Measurements from ENCODE around the gene IQCF2. TPM values are rescaled to one million over a fixed set of nuclear protein-coding genes. Genes with fewer than 3 reads are reported as not detected.

Gene IQCF2
- total and polyA plus RNA-seq, 2 donors from 2014 or later, result not detected

- TF ChIP-seq CTCF (IDR thresholded peaks at IDR 0.05; ENCODE audit: borderline replicate concordance, extremely low read depth, insufficient read depth), result no peak
- Histone ChIP-seq H3K27me3 (ENCODE audit: control insufficient read depth, insufficient read depth, low read length) (no peaks in the 10 kb centered on the region), H3K27ac (ENCODE audit: low read depth in 2 of 2, low read length in 2 of 2) (no peak overlapping the region), H3K36me3 (ENCODE audit: control insufficient read depth in 2 of 3, insufficient read depth in 3 of 3, low read length in 3 of 3) (no peaks in the 10 kb centered on the region), H3K4me3 (ENCODE audit: low read length in 3 of 3) (no peak overlapping the region), H3K4me1 (ENCODE audit: control insufficient read depth in 2 of 3, insufficient read depth in 2 of 3, low read depth in 1 of 3, low read length in 3 of 3) (no peaks in the 10 kb centered on the region), H3K9ac (ENCODE audit: low read length in 3 of 3) (no peak overlapping the region), H3K9me3 (ENCODE audit: control insufficient read depth in 2 of 3, insufficient read depth in 1 of 3, low read length in 3 of 3) (no peaks in the 10 kb centered on the region)
- no peak for FAIRE-seq
- no peak for DNase-seq
- intact Hi-C loops (cut with DNase I), result no loop called here
Observed at GRCh38 chr3:51815614-51816013, 45.8 kb upstream of the IQCF2 start.

- FAIRE-seq, result no peak
- H3K27me3 ChIP-seq (ENCODE audit: control insufficient read depth, insufficient read depth, low read length), result no peaks in the 10 kb centered on the region
- H3K9me3 ChIP-seq (ENCODE audit: control insufficient read depth in 2 of 3, insufficient read depth in 1 of 3, low read length in 3 of 3), result no peaks in the 10 kb centered on the region
- intact Hi-C loops (cut with DNase I), result no loop called here
- H3K4me1 ChIP-seq (ENCODE audit: control insufficient read depth in 2 of 3, insufficient read depth in 2 of 3, low read depth in 1 of 3, low read length in 3 of 3), result no peaks in the 10 kb centered on the region
- H3K9ac ChIP-seq (ENCODE audit: low read length in 3 of 3), result no peak overlapping the region
- no peak overlapping the region for H3K27ac ChIP-seq (ENCODE audit: low read depth in 2 of 2, low read length in 2 of 2)
- no peaks in the 10 kb centered on the region for H3K36me3 ChIP-seq (ENCODE audit: control insufficient read depth in 2 of 3, insufficient read depth in 3 of 3, low read length in 3 of 3)
- no peak for TF ChIP-seq CTCF (IDR thresholded peaks at IDR 0.05; ENCODE audit: borderline replicate concordance, extremely low read depth, insufficient read depth)
- H3K4me3 ChIP-seq (ENCODE audit: low read length in 3 of 3), result no peak overlapping the region
- no peak for DNase-seq
Observed at GRCh38 chr3:51816723-51817122, 44.7 kb upstream of the IQCF2 start.

- intact Hi-C loops (cut with DNase I), result no loop called here
- no peak for TF ChIP-seq CTCF (IDR thresholded peaks at IDR 0.05; ENCODE audit: borderline replicate concordance, extremely low read depth, insufficient read depth)
- FAIRE-seq, result no peak
Observed at GRCh38 chr3:51817375-51817774, 44.0 kb upstream of the IQCF2 start.

GRCh38 chr3:51819151-51819550, 42.3 kb upstream of the IQCF2 start:
- Histone ChIP-seq H3K4me3 (ENCODE audit: low read length in 3 of 3) (no peak overlapping the region), H3K36me3 (ENCODE audit: control insufficient read depth in 2 of 3, insufficient read depth in 3 of 3, low read length in 3 of 3) (no peaks in the 10 kb centered on the region), H3K27me3 (ENCODE audit: control insufficient read depth, insufficient read depth, low read length) (no peaks in the 10 kb centered on the region), H3K9me3 (ENCODE audit: control insufficient read depth in 2 of 3, insufficient read depth in 1 of 3, low read length in 3 of 3) (no peaks in the 10 kb centered on the region), H3K4me1 (ENCODE audit: control insufficient read depth in 2 of 3, insufficient read depth in 2 of 3, low read depth in 1 of 3, low read length in 3 of 3) (no peaks in the 10 kb centered on the region), H3K27ac (ENCODE audit: low read depth in 2 of 2, low read length in 2 of 2) (no peak overlapping the region), H3K9ac (ENCODE audit: low read length in 3 of 3) (no peak overlapping the region)
- no peak for DNase-seq
- intact Hi-C loops (cut with DNase I), result no loop called here
- no peak for TF ChIP-seq CTCF (IDR thresholded peaks at IDR 0.05; ENCODE audit: borderline replicate concordance, extremely low read depth, insufficient read depth)
- no peak for FAIRE-seq

More at GRCh38 chr3:51817375-51817774, 44.0 kb upstream of the IQCF2 start:
- H3K27ac ChIP-seq (ENCODE audit: low read depth in 2 of 2, low read length in 2 of 2), result no peak overlapping the region
- H3K4me3 ChIP-seq (ENCODE audit: low read length in 3 of 3), result no peak overlapping the region
- no peak overlapping the region for H3K9ac ChIP-seq (ENCODE audit: low read length in 3 of 3)
- H3K36me3 ChIP-seq (ENCODE audit: control insufficient read depth in 2 of 3, insufficient read depth in 3 of 3, low read length in 3 of 3), result no peaks in the 10 kb centered on the region
- no peaks in the 10 kb centered on the region for H3K9me3 ChIP-seq (ENCODE audit: control insufficient read depth in 2 of 3, insufficient read depth in 1 of 3, low read length in 3 of 3)
- H3K27me3 ChIP-seq (ENCODE audit: control insufficient read depth, insufficient read depth, low read length), result no peaks in the 10 kb centered on the region
- no peak for DNase-seq
- H3K4me1 ChIP-seq (ENCODE audit: control insufficient read depth in 2 of 3, insufficient read depth in 2 of 3, low read depth in 1 of 3, low read length in 3 of 3), result no peaks in the 10 kb centered on the region
